ENCODE measurements around the gene TTN. TPM values are rescaled to one million over a fixed set of nuclear protein-coding genes. Genes with fewer than 3 reads are reported as not detected.

TTN gene
- total RNA-seq, 1 donor from 2014 or later = 7.6 TPM

DNA sequence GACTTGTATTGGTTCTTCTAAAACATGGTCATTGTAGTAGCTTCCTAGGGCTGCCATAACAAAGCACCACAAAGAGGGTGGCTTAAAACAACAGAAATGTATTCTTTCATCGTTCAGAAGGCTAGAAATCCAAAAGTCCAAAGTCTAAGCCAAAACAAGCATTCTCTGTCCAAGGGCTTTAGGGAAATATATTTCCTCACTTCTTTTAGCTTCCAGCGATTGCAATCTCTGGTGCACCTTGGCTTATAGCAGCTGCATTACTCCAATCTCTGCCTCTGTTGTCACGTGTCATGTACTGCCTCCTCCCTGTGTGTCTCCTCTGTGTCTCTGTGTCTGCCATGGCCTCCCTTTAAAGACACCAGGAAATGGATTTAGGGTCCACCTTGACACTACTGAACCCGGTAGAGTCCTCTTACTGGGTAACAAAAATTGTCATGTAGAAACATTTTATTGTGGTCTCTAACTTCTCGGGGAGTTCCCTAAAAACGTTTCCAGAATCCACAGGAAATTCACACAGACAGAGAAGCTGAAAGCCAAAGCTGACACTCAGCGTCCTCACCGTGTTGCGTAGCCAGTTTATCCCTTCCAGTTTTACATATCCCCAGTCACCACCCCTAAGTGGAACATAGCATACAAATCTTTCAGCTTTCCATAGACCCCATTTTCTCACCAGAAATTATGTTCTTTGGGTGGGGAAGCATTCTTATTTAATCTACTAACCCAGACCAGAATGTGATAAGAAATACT lies 20.7 kb upstream of the TTN start:
- intact Hi-C loops (cut with DNase I) = loop anchor here (1.0 kb wide), 1 partner anchor 16 kb away; no protein-coding TSS in a partner anchor
- H3K27ac ChIP-seq = peak overlapping the region; percentile 26 to 45
- no peaks in the 10 kb centered on the region for H3K27me3 ChIP-seq
- peaks cover 0 to 19% of the 10 kb centered on the region in 2 donors for H3K4me1 ChIP-seq
- H3K9me3 ChIP-seq = no peaks in the 10 kb centered on the region
- no peaks in the 10 kb centered on the region for H3K36me3 ChIP-seq
- TF ChIP-seq, protein P1, sequence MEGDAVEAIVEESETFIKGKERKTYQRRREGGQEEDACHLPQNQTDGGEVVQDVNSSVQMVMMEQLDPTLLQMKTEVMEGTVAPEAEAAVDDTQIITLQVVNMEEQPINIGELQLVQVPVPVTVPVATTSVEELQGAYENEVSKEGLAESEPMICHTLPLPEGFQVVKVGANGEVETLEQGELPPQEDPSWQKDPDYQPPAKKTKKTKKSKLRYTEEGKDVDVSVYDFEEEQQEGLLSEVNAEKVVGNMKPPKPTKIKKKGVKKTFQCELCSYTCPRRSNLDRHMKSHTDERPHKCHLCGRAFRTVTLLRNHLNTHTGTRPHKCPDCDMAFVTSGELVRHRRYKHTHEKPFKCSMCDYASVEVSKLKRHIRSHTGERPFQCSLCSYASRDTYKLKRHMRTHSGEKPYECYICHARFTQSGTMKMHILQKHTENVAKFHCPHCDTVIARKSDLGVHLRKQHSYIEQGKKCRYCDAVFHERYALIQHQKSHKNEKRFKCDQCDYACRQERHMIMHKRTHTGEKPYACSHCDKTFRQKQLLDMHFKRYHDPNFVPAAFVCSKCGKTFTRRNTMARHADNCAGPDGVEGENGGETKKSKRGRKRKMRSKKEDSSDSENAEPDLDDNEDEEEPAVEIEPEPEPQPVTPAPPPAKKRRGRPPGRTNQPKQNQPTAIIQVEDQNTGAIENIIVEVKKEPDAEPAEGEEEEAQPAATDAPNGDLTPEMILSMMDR (IDR thresholded peaks at IDR 0.05) = no peak
- H3K4me3 ChIP-seq = peak overlapping the region in 1 of 2 donors; percentile 29
- DNase-seq (ENCODE audit: low spot score in 2 of 2) = no peak

DNA sequence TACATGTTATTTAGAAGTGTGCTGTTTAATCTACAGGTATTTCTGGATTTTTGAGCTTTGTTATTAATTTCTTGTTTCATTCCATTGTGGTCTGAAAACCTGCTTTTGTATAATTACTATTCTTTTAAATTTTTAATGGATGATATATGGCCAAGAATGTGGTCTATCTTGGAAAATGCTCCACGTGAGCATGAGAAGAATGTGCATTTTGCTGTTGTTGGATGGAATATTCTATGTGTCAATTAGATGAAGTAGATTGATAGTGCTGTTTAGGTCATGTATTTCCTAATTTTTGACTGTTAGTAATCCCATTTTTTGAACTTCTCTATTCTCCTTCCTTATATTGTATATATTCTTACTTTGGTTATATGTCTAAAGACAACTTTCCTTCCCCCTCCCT lies 19.9 kb upstream of the TTN start:
- H3K36me3 ChIP-seq = no peaks in the 10 kb centered on the region
- DNase-seq (ENCODE audit: low spot score in 2 of 2) = no peak
- intact Hi-C loops (cut with DNase I) = loop anchor here (1.0 kb wide), 1 partner anchor 17 kb away; no protein-coding TSS in a partner anchor

DNA sequence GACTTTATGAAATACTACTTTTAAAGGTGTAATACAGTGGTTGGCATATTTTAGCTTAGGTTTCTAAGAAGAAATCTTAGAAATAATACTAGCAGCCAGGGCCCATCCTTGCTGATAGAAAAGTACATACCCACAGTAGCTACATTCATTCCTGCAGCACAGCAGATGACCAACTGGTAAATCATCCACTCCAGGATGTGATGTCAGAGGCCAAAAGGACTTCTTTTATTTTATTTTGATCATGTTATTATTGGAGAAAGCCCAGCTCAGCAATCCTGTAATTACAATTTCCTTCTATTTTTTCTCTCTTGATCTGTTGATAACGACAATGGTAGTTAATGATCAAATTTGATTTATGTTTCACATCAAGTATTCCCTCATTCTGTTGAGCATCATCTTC lies 18.0 kb upstream of the TTN start:
- DNase-seq (ENCODE audit: low spot score in 2 of 2) = no peak
- H3K4me1 ChIP-seq = peaks cover 0 to 16% of the 10 kb centered on the region in 2 donors
- TF ChIP-seq, protein P1 (IDR thresholded peaks at IDR 0.05) = no peak
- H3K27me3 ChIP-seq = no peaks in the 10 kb centered on the region
- intact Hi-C loops (cut with DNase I) = no loop called here
- no peaks in the 10 kb centered on the region for H3K9me3 ChIP-seq
- H3K36me3 ChIP-seq = no peaks in the 10 kb centered on the region
- H3K27ac ChIP-seq = no peak overlapping the region
- H3K4me3 ChIP-seq = no peak overlapping the region

More for the DNA sequence above, 19.9 kb upstream of the TTN start:
- H3K27ac ChIP-seq = peak overlapping the region in 1 of 2 donors; percentile 45
- no peaks in the 10 kb centered on the region for H3K9me3 ChIP-seq
- H3K4me3 ChIP-seq = no peak overlapping the region
- TF ChIP-seq, protein P1 (IDR thresholded peaks at IDR 0.05) = no peak
- H3K27me3 ChIP-seq = no peaks in the 10 kb centered on the region
- H3K4me1 ChIP-seq = peaks cover 0 to 19% of the 10 kb centered on the region in 2 donors

GRCh38 chr2:178824181-178824580 lies 17.0 kb upstream of the TTN start:
- TF ChIP-seq, protein P1 (IDR thresholded peaks at IDR 0.05) = no peak
- Histone ChIP-seq H3K36me3 (no peaks in the 10 kb centered on the region), H3K4me3 (no peak overlapping the region), H3K27me3 (no peaks in the 10 kb centered on the region), H3K9me3 (no peaks in the 10 kb centered on the region), H3K27ac (no peak overlapping the region), H3K4me1 (peaks cover 0 to 14% of the 10 kb centered on the region in 2 donors)
- intact Hi-C loops (cut with DNase I) = no loop called here
- peak; percentile 9 to 72 for DNase-seq (ENCODE audit: low spot score in 2 of 2)

- H3K27me3 ChIP-seq = no peaks in the 10 kb centered on the region
- peak overlapping the region in 1 of 2 donors; percentile 19 for H3K4me3 ChIP-seq
- H3K27ac ChIP-seq = peak overlapping the region in 1 of 2 donors; percentile 39
- no peaks in the 10 kb centered on the region for H3K9me3 ChIP-seq
- H3K4me1 ChIP-seq = peaks cover 0 to 2% of the 10 kb centered on the region in 2 donors
- intact Hi-C loops (cut with DNase I) = no loop called here
- DNase-seq (ENCODE audit: low spot score in 2 of 2) = no peak
- no peaks in the 10 kb centered on the region for H3K36me3 ChIP-seq
- TF ChIP-seq, protein P1 (IDR thresholded peaks at IDR 0.05) = no peak
Measured at GRCh38 chr2:178819992-178820391, 12.8 kb upstream of the TTN start.

All from ascending aorta (tissue), 2 donors.